8988T (cell line): ENCODE results near the gene ESYT1.
"Not testable (repeated sequence)": the region's sequence is repeated elsewhere in the genome, so short reads cannot be mapped to it uniquely, and the experiment has no call there.

Source experiments
- DNase-seq: peaks from one replicate; pipeline ENCODE4 v3.0.0; 2011

The ESYT1 gene

GRCh38 chr12:56129942-56130495 is 2.0 kb downstream of the ESYT1 start:
- no peak for DNase-seq

- DNase-seq, result no peak
These were observed 2.8 kb downstream of the ESYT1 start for GRCh38 chr12:56130876-56131275.

GRCh38 chr12:56134897-56135296 is 6.8 kb downstream of the ESYT1 start:
- DNase-seq, result no peak

DNA sequence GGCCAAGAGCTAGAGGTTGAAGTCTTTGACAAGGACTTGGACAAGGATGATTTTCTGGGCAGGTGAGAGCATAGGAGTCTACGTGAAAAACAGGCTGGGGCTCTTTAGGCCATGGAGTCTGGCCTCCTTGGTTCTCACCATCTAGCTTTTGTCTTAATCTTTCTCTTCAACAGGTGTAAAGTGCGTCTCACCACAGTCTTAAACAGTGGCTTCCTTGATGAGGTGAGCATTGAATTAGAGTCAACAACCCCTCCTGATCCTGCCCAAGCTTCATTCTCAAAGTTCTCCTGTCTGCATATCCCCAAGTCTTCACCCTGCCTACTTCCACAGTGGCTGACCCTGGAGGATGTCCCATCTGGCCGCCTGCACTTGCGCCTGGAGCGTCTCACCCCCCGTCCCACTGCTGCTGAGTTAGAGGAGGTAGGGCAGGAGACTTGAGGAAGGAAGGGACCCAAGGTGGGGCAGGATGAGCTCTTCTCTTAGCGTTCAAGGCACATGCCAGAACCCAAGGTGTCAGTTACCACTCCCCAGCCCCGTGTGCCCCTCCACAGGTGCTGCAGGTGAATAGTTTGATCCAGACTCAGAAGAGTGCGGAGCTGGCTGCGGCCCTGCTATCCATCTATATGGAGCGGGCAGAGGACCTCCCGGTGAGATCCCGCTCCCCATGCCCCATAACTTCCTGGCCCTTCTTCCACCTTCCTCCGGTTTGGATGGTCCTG is 9.9 kb downstream of the ESYT1 start:
- DNase-seq, result no peak

- DNase-seq, result no peak
These were observed 14.1 kb downstream of the ESYT1 start for GRCh38 chr12:56141946-56142784.

DNA sequence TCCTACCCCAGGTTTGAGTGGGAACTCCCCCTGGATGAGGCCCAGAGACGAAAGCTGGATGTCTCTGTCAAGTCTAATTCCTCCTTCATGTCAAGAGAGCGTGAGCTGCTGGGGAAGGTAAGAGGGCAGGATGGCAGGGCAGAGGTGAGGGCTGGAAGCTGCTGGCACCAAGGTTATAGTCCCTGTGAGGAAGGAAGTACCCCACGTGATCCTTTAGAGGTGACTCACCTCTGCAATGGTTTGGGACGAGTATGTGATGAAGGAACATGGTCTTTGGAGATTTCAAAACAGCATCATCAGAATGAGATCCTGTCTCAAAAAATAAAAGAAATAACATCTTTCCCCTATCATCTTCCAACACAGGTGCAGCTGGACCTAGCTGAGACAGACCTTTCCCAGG is 15.2 kb downstream of the ESYT1 start:
- no peak for DNase-seq

DNA sequence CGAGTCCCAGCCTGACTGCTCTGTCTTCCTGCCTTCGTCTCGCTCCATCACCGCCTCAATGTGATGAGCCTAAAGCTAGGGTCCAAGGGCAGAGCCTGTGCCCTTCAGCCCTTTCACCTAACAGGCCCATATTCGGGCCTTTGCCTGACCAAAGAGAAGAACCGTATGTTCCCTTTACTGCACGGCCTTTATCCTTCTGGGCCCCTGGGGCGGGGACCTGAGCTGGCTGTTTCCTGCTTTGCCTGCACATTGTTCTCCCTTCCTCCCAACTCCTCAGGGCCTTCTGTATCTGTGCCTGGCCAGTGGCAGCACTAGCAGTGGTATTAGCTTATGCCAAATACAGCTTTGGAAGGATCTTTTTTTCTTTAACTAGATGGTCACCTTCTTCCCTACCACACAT is 15.8 kb downstream of the ESYT1 start:
- no peak for DNase-seq

- no peak for DNase-seq
These were observed 17.1 kb downstream of the ESYT1 start for GRCh38 chr12:56145217-56145616.

DNA sequence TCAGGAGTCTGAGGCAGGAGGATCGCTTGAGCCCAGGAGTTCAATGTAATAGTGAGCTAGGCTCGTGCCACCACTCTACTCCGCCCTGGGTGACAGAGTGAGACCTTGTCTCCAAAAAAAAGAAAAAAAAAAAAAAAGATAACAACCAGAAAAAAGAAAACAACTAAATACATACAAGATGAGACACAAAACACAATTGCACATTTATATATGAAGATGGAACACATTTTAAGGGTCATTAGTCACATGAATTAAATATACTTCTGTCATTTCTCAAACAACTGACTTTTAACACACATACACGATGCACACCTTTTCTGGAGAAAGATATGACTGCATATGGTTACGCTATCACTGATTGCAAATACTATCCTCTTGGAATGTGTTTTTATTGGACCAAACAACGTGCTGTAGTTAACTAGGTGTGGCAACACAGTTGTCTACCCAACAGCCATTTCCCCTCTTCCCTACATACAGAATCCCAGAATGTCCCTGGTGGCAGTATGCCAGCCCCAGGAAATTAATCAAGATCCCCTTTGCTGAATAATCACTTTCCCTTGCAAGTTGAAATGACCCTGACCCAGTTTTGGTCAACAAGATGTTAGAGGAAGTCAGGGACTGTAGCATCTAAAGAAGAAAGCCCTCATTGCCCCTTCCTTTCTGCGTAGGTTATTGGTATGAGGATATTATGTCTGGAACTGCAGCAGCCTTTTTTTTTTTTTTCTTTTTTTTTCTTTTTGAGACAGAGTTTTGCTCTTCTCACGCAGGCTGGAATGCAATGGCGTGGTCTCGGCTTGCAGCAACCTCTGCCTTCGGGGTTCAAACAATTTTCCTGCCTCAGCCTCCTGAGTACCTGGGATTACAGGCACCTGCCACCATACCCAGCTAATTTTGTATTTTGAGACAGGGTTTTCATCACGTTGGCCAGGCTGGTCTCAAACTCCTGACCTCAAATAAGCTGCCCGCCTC is 18.7 kb downstream of the ESYT1 start:
- no peak for DNase-seq

- DNase-seq, result no peak
These were observed 22.5 kb downstream of the ESYT1 start for GRCh38 chr12:56150563-56150962.

- DNase-seq, result peak; percentile 52
These were observed 23.6 kb downstream of the ESYT1 start for GRCh38 chr12:56151672-56152131.

DNA sequence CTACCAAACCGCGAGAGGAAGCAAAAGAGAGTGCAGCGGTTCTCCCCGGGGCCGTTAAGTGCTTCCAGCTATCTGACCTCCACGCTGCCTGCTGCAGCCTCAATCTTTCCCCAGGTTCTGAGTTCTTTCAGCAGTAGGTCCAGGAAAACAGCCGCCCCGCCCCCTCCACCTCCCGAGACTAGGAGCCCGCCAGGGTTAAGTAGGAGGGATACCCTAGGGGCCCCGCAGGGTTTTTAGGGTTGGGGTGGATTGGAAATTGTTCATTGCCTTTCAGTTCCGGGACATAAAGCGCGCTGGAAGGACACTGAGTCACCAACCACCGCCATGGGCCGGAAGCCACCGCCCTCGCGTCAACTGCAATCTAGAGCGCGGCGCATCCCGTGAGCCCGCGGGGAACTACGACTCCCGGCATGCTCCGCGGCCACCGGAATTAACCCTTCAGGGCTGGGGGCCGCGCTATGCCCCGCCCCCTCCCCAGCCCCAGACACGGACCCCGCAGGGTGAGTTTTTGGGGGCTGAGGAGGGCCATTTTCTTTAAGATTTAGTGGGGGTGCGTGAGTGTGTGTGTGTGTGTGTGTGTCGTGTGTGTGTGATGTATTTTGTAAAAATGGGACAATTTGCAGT is 24.2 kb downstream of the ESYT1 start, which contains the start of gene MYL6B:
TSS of gene MYL6B (plus strand) at position 456 of the 624 bp plus-strand sequence. CDS start 1,332 bp downstream, outside the sequence.
- peak; percentile 87 for DNase-seq

DNA sequence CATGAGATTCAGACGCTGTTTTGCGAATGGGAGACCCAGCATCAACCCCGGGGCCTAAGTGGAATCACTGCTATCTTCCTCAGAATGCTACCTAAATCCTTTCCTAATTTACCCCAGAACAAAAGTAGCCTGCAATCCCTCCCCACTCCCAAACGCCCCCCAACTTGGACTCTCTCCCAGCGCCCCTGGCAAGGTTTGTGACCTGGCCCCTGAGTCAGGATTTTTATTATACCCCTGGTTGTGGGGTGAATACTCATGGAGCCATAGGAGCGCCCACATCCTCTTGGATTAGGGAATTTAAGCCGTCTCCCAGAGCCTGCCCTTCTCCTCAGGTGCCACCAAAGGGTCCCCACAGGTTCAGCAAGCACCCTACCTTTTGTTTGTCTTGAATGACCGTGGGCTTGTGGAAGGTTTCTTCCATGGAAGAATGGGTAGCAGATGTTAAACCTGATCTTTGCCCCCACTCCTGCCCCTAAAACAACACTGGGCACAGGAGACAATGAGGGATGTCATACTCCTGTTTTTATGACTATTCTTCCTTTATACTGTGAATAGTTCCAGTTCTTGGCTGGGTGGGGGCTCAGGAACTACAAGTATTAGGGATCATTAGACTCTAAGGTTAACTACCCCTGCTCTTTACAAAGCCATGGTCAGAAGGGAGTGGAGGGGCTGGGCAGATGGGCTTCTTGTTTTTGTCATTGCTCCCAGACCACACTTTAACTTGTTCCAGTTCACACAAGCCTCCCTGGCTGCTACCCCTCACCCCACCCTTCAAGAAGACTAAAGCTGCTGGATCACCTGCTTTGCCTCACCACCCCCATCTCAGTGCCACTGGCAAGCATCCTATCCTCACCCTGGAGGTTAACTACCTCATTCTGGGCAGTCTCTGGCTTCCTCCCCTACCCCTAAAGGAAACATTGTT is 24.9 kb downstream of the ESYT1 start:
- no peak for DNase-seq

DNA sequence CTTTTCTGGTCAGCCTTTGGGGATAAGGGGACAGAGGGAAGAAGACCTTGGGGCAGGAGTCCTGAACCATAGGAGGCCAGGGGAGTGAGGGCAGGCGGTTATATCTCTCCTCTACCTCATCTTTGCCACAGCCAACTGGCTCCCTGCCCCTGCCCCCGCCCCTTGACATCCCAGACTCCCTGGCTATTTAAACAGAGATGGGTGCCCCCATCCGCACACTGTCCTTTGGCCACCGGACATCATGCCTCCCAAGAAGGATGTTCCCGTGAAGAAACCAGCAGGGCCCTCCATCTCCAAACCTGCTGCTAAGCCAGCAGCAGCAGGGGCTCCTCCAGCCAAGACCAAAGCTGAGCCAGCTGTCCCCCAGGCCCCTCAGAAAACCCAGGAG is 25.6 kb downstream of the ESYT1 start:
- no peak for DNase-seq

- DNase-seq, result no peak
These were observed 26.2 kb downstream of the ESYT1 start for GRCh38 chr12:56154246-56154771.

GRCh38 chr12:56154818-56155217 is 26.8 kb downstream of the ESYT1 start:
- no peak for DNase-seq

DNA sequence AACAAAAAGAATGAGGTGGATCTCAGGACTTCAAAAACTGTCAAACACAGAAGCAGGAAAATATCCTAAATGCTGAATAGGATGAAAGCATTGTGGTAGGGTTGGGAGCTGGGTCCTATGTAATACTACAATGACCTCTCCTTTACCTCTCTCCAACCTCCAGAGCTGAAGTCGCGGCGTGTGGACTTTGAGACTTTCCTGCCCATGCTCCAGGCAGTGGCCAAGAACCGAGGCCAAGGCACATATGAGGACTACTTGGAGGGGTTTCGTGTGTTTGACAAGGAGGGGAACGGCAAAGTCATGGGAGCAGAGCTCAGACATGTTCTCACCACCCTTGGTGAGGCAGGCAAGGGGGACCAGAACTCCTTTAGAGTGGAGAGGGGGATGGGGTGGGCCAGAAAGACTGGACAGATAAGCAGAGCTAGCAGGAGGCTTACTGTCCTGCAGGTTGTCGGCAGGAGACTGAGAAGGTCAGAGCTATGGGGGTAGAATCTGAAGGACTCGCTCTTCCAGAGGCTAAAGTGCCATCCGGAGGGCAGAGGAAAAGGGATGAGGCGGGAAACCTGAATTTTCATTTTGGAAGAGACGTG is 27.3 kb downstream of the ESYT1 start:
- no peak for DNase-seq

DNA sequence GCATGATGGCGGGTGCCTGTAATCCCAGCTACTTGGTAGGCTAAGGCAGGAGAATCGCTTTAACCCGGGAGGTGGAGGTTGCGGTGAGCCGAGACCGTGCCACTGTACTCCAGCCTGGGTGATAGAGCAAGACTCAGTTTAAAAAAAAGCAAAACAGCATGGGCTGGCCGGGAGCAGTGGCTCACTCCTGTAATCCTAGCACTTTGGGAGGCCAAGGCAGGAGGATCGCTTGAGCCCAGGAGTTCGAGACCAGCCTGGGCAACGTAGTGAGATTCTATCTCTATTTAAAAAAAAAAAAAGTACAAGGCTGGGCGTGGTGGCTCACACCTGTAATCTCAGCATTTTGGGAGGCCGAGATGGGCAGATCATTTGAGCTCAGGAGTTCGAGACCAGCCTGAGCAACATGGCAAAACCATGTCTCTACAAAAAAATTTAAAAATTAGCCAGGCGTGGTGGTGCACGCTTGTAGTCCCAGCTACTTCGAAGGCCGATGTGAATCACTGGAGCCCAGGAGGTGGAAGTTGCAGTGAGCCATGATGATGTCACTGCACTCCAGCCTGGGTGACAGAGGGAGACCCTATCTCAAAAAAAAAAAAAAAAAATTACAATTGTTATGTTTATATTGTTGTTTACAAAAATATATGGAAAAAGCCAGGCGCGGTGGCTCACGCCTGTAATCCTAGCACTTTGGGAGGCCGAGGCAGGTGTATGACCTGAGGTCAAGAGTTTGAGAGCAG is 28.6 kb downstream of the ESYT1 start:
- not testable (repeated sequence) for DNase-seq
